ENCODE results near the gene CRYGN.
A peak's percentile ranks its signal among the peaks of the same experiment; 100 is the strongest.

CRYGN gene

DNA sequence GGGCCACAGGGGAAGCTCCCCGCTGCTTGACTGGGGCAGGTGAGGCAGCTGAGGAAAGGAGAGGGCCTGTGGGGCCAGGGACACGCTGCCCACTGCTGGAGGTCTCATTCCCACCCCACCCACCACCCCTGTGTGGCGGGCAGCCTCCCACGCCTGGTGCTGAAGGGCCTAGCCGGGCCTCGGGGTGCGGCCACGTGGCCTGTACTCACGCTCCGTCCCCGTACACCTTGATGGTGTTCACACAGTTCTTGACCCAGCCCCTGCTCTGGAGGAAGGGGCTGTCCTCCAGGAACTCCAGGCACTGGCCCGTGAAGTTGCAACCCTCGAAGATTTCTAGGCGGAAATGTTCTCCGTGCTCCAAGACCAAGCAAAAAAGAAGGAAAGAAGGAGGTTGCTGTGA, 4.0 kb downstream of the CRYGN start:
- H3K4me3 ChIP-seq (ENCODE audit: low read depth, low read length) = no peak overlapping the region
- DNase-seq (ENCODE audit: low read depth) = no peak
- TF ChIP-seq, protein P1, sequence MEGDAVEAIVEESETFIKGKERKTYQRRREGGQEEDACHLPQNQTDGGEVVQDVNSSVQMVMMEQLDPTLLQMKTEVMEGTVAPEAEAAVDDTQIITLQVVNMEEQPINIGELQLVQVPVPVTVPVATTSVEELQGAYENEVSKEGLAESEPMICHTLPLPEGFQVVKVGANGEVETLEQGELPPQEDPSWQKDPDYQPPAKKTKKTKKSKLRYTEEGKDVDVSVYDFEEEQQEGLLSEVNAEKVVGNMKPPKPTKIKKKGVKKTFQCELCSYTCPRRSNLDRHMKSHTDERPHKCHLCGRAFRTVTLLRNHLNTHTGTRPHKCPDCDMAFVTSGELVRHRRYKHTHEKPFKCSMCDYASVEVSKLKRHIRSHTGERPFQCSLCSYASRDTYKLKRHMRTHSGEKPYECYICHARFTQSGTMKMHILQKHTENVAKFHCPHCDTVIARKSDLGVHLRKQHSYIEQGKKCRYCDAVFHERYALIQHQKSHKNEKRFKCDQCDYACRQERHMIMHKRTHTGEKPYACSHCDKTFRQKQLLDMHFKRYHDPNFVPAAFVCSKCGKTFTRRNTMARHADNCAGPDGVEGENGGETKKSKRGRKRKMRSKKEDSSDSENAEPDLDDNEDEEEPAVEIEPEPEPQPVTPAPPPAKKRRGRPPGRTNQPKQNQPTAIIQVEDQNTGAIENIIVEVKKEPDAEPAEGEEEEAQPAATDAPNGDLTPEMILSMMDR (IDR thresholded peaks at IDR 0.05; ENCODE audit: insufficient read depth, low read depth, low read length, missing control alignments) = no peak

DNA sequence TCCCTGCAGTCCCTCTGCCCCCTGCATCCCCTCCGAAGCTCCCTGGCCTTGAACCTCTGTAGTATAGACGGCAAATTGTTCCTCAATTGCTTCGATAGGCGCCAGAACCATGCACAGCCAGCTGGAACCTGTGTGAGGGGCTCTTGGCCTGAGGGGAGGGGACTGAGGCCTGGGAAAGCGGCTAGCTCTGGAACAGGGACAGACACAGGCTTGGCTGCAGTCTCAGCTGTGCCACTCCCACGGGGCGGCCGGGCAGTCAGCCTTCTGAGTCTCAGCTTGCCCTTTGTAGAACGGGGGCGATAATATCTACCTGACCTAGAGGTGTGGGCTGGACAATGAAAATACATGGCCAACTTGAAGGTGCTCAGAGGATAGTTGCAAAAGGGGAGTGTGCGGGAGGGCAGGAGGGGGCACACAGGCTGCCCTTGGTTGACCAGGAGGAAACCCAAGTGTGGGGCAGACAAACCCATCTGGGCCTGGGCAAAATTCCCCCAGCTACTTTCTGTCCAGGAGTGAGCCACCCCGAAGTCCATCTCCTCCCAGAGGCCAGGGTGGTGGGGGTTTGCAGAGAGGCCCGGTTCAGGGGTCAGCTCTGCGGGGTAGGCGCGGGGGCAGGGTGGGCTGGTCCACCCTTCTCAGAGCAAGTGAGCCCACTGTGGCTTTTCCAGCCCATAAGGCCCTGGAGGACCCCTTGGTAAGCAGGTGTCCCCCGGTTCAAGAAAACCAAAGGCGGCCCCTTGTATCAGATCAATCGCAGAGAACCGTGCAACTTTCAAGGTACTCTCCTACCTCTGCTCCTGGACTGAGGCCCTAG, 4.6 kb downstream of the CRYGN start:
- H3K4me3 ChIP-seq (ENCODE audit: low read depth, low read length) = no peak overlapping the region
- DNase-seq (ENCODE audit: low read depth) = no peak
- TF ChIP-seq, protein P1 (IDR thresholded peaks at IDR 0.05; ENCODE audit: insufficient read depth, low read depth, low read length, missing control alignments) = no peak

DNA sequence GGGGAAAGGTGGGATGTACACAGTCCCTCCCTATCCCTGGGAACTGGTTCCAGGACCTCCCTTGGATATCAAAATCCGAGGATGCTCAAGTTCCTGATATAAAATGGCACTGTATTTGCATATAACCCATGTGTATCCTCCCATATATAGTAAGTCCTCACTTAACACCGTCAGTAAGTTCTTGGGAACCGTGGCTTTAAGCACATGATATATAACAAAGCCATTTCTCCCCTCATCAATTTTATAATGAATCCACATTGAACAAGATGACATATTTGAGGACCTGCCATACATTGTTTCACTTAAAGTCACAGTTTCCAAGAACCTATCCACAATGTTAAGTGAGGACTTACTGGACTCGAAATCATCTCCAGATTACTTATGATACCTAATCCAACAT, 5.4 kb downstream of the CRYGN start:
- DNase-seq (ENCODE audit: low read depth) = no peak
- H3K4me3 ChIP-seq (ENCODE audit: low read depth, low read length) = no peak overlapping the region
- TF ChIP-seq, protein P1 (IDR thresholded peaks at IDR 0.05; ENCODE audit: insufficient read depth, low read depth, low read length, missing control alignments) = no peak

DNA sequence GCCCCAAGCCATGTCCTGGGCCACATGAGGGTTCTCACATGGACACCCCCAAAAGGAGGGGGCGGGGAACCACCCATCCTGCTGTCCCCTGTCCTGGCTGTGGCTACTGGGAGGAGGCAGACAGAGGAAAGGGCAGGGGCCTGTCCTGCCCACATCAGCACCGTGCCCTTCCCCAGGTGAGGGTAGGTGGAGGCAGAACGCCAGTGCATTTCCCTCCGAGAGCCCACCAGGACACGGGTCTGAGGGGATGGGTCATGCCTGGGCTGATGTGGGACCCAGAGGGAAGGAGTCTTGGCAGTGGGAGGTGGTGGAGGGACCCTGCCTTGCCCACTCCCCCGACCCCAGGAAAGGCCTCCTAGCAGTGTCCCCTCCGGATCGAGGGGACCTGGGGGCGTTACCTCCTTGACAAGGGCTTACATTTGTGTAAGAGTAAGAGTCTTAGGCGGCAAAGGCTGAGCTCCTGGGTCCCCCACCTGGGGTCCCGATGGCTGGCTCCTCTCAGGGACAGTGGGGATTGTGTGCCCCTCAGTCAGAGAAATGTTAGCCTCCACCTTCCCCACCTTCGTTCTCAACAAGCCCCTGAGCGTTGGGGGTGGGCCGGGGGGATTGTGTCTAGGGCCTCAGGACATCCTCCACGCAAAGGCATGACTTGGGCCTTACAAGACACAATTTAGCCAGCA, 6.1 kb downstream of the CRYGN start:
- TF ChIP-seq, protein P1 (IDR thresholded peaks at IDR 0.05; ENCODE audit: insufficient read depth, low read depth, low read length, missing control alignments) = no peak
- DNase-seq (ENCODE audit: low read depth) = no peak
- H3K4me3 ChIP-seq (ENCODE audit: low read depth, low read length) = no peak overlapping the region

DNA sequence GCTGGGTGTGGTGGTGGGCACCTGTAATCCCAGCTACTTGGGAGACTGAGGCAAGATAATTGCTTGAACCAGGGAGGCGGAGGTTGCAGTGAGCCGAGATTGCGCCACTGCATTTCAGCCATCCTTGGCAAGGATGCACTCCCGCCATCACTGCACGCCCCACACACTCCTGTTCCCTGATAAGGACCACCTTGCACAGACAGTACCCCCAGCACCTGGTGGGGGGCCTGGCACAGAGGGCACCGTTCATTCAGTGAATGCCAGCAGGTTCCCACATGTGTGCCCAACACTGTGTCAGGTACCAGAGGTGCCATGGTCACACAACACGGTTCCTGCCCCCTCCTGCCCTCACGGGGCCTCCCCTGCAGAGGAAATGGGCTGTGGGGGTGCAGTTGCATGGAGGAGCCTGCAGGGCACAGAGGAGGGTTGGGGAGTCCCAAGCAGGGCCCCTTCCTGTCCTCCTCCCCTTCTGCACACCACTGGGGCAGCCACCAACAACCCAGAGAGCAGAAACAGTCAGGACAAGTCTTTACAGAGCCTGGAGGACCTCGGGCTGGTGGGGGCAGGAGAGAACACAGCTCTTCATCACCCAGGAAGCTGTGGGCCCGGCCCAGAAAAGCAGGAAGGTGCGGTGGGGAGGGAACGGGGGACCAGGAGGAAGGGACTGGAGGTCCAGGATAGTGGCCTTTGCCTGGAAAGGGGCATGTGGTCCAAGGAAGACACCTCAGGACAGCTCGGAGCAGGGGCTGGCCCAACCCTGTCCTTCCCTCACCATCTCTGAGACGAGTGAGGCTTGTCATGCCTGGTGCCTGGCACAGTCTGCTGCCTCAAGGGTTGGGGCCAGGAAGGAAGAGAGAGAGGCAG, 7.1 kb downstream of the CRYGN start:
- TF ChIP-seq, protein P1 (IDR thresholded peaks at IDR 0.05; ENCODE audit: insufficient read depth, low read depth, low read length, missing control alignments) = peak; percentile 45
- DNase-seq (ENCODE audit: low read depth) = peak; percentile 71
- H3K4me3 ChIP-seq (ENCODE audit: low read depth, low read length) = peak overlapping the region; percentile 10; the same call in 1 of the 2 replicates

DNA sequence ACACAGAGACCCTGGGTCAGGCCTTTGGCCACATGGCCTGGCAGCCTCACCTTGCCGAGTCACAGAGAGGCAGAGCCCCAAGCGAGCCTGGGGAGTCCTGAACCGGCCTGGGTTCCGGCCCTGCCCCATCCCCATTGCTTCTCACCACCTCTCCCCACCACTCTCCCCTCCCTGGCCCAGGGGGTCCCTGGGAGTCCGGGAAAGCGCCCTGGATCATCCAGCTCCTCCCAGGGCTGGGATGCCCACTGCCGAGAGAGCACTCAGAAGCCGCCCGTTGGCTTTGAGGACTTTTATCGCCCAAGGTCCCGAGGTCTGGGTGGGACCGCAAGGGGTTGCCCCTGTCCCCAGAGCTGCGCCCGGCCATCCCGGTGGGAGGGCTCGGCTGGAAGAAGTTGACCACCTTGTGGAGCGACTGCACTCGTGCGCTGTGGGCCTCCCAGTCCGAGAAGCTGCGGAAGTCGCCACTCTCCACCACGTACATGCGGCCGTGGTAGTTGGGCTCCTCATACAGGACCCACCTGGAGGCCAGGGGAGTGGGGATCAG, 8.1 kb downstream of the CRYGN start:
- TF ChIP-seq, protein P1 (IDR thresholded peaks at IDR 0.05; ENCODE audit: insufficient read depth, low read depth, low read length, missing control alignments) = no peak
- no peak overlapping the region for H3K4me3 ChIP-seq (ENCODE audit: low read depth, low read length)
- DNase-seq (ENCODE audit: low read depth) = no peak
